PC-3 (cell line): ENCODE results near the gene COX10. TPM values are rescaled to one million over a fixed set of nuclear protein-coding genes. Genes with fewer than 3 reads are reported as not detected.

Experiments used
- ATAC-seq: fragments of 200-7000 bp; cut with Tn5 transposase; 2 replicates; pipeline ENCODE4 v1.9.1; 2020; ENCODE audit warnings: mild to moderate bottlenecking, moderate library complexity
- BruUV-seq: library from RNA; stranded (reverse); fragments of 400-500 nt; replicated peaks from 2 replicates; lab custom pipeline; 2021; lab: Mats Ljungman, UMichigan
- CTCF ChIA-PET: fragments of 300-600 bp; sonication (Branson Sonifier 250); formaldehyde crosslinking; loops from one replicate; lab custom pipeline; 2022; ENCODE audit warnings: antibody characterized with exemption; lab: Charles Lee
- POLR2A ChIA-PET: fragments of 300-600 bp; sonication (Branson Sonifier 250); formaldehyde crosslinking; loops from one replicate; lab custom pipeline; 2022; ENCODE audit warnings: antibody characterized with exemption; ENCODE audit not compliant: unreplicated experiment; lab: Charles Lee
- DNase-seq: peaks from one replicate; pipeline ENCODE4 v3.0.0-alpha.2; 2015
- H2AFZ ChIP-seq: fragments of 300-600 bp; sonication (generic); 2 replicates; pipeline ENCODE4 v1.6.0; 2016; ENCODE audit warnings: antibody characterized with exemption, low read length
- H3F3A ChIP-seq: fragments of 300-600 bp; sonication (generic); one replicate; pipeline ENCODE4 v1.6.0; 2017; ENCODE audit warnings: antibody characterized with exemption, low read length, control low read depth, mild to moderate bottlenecking; ENCODE audit not compliant: unreplicated experiment
- H3K27ac ChIP-seq: fragments of 300-600 bp; sonication (generic); 2 replicates; pipeline ENCODE4 v1.5.1; 2016; ENCODE audit warnings: mild to moderate bottlenecking, low read length
- H3K27me3 ChIP-seq: fragments of 300-600 bp; sonication (generic); 2 replicates; pipeline ENCODE4 v1.6.1; 2016; ENCODE audit warnings: low read length, mixed read lengths
- H3K36me3 ChIP-seq: fragments of 300-600 bp; sonication (generic); 2 replicates; pipeline ENCODE4 v1.6.1; 2016; ENCODE audit warnings: low read depth, mixed run types, low read length, mixed read lengths
- H3K4me1 ChIP-seq: fragments of 300-600 bp; sonication (generic); 2 replicates; pipeline ENCODE4 v1.5.1; 2016; ENCODE audit warnings: low read length; ENCODE audit not compliant: insufficient read depth
- H3K4me2 ChIP-seq: fragments of 300-600 bp; sonication (generic); 2 replicates; pipeline ENCODE4 v1.6.0; 2016; ENCODE audit warnings: low read length
- H3K4me3 ChIP-seq: fragments of 300-600 bp; sonication (generic); 2 replicates; pipeline ENCODE4 v1.5.1; 2016; ENCODE audit warnings: mild to moderate bottlenecking, low read length, mixed read lengths
- H3K79me2 ChIP-seq: fragments of 300-600 bp; sonication (generic); 2 replicates; pipeline ENCODE4 v1.6.1; 2017; ENCODE audit warnings: low read length, mixed read lengths
- H3K9ac ChIP-seq: fragments of 300-600 bp; sonication (generic); 2 replicates; pipeline ENCODE4 v1.6.0; 2016; ENCODE audit warnings: mild to moderate bottlenecking, low read length
- H3K9me2 ChIP-seq: fragments of 300-600 bp; sonication (generic); replicated peaks from 2 replicates; pipeline ENCODE4 v1.6.1; 2016; ENCODE audit warnings: mixed run types, low read length, mixed read lengths
- H3K9me3 ChIP-seq: fragments of 300-600 bp; sonication (generic); 2 replicates; pipeline ENCODE4 v1.6.1; 2016; ENCODE audit warnings: low read length, mixed read lengths
- H4K20me1 ChIP-seq: fragments of 300-600 bp; sonication (generic); 2 replicates; pipeline ENCODE4 v1.6.1; 2016; ENCODE audit warnings: low read length, mixed read lengths
- CTCF ChIP-seq: fragments of 300-600 bp; sonication (generic); conservative IDR thresholded peaks from 2 replicates; pipeline ENCODE4 v1.5.1; 2017; ENCODE audit warnings: antibody characterized with exemption, low read depth, mild to moderate bottlenecking, low read length
- EZH2 ChIP-seq: fragments of 300-600 bp; sonication (generic); IDR thresholded peaks from one replicate; pipeline ENCODE4 v1.6.1; 2017; ENCODE audit warnings: antibody characterized with exemption, mild to moderate bottlenecking, low read length; ENCODE audit not compliant: unreplicated experiment
- EZH2phosphoT487 ChIP-seq: fragments of 300-600 bp; sonication (generic); IDR thresholded peaks from 2 replicates; pipeline ENCODE4 v1.6.1; 2018; ENCODE audit warnings: mild to moderate bottlenecking, antibody characterized with exemption, low read length, borderline replicate concordance
- intact Hi-C: fragments of 100-400 bp; cut with micrococcal nuclease; formaldehyde crosslinking; loops from 2 replicates; pipeline ENCODE4 v1.9.0; 2023
- total RNA-seq: library from RNA; depleted of rRNA; stranded (reverse); fragments of >200 nt; gene quantifications from 2 replicates; pipeline ENCODE4 v1.2.3, GENCODE V29; 2014

The COX10 gene
- total RNA-seq, 1 experiment from 2014 or later = 34.7 TPM

GRCh38 chr17:14198013-14198412, 128.7 kb downstream of the COX10 start:
- TF ChIP-seq CTCF = no peak
- no peak for TF ChIP-seq EZH2
- TF ChIP-seq EZH2phosphoT487 = no peak
- intact Hi-C loops = no loop called here
- H3K27me3 ChIP-seq = no peaks in the 10 kb centered on the region
- H3K4me1 ChIP-seq = no peaks in the 10 kb centered on the region
- no peak overlapping the region for H3K4me2 ChIP-seq
- no peaks in the 10 kb centered on the region for H3K79me2 ChIP-seq
- ATAC-seq (no peak), DNase-seq (no peak)
- no TSS peak for BruUV-seq
- no peak overlapping the region for H3K4me3 ChIP-seq
- H2AFZ ChIP-seq = no peak overlapping the region
- H3K27ac ChIP-seq = no peak overlapping the region
- H3K9me3 ChIP-seq = no peaks in the 10 kb centered on the region
- H3K9ac ChIP-seq = no peak overlapping the region
- H3K9me2 ChIP-seq = no peaks in the 10 kb centered on the region
- no peaks in the 10 kb centered on the region for H4K20me1 ChIP-seq
- H3K36me3 ChIP-seq = peaks cover 3% of the 10 kb centered on the region; the same call in 1 of the 2 replicates
- POLR2A ChIA-PET = no interaction called here
- H3F3A ChIP-seq = no peaks in the 10 kb centered on the region
- CTCF ChIA-PET = no interaction called here

DNA sequence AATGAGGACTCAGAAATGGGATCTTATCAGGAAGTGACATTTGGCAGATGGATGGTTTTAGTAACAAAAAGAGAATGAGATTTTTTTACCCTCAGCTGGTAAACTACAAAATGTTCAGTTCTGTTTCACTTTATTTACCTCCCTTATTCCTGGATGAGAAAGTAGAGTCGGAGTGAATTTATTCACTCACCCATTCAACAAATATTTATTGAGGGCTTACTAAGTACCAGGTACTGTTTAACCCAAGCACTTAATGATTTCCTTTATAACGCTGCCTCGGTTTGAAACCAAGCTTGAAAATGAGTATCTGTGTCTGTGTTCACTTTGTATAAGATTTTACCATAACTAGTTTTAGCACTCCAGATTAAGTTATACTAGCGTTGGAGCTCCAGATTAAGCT, 129.3 kb downstream of the COX10 start:
- H3K27ac ChIP-seq = no peak overlapping the region
- ChIA-PET CTCF (no interaction called here), POLR2A (no interaction called here)
- H3K79me2 ChIP-seq = no peaks in the 10 kb centered on the region
- H3K9ac ChIP-seq = no peak overlapping the region
- no peak for ATAC-seq
- H2AFZ ChIP-seq = no peak overlapping the region
- intact Hi-C loops = no loop called here
- H3K4me2 ChIP-seq = no peak overlapping the region
- H4K20me1 ChIP-seq = no peaks in the 10 kb centered on the region
- H3K9me3 ChIP-seq = no peaks in the 10 kb centered on the region
- H3K4me3 ChIP-seq = no peak overlapping the region
- no peaks in the 10 kb centered on the region for H3K4me1 ChIP-seq
- H3F3A ChIP-seq = no peaks in the 10 kb centered on the region
- H3K36me3 ChIP-seq = peaks cover 3% of the 10 kb centered on the region; the same call in 1 of the 2 replicates
- H3K9me2 ChIP-seq = no peaks in the 10 kb centered on the region
- DNase-seq = no peak
- no peak for TF ChIP-seq CTCF
- TF ChIP-seq EZH2phosphoT487 = no peak
- no peak for TF ChIP-seq EZH2
- no peaks in the 10 kb centered on the region for H3K27me3 ChIP-seq
- no TSS peak for BruUV-seq

- no peak for ATAC-seq
- no peak overlapping the region for H3K9ac ChIP-seq
- no peaks in the 10 kb centered on the region for H3K9me3 ChIP-seq
- H3K27me3 ChIP-seq = no peaks in the 10 kb centered on the region
- TF ChIP-seq CTCF (no peak), EZH2phosphoT487 (no peak), EZH2 (no peak)
- no TSS peak for BruUV-seq
- no peaks in the 10 kb centered on the region for H3K79me2 ChIP-seq
- H3K27ac ChIP-seq = no peak overlapping the region
- no peak for DNase-seq
- H3K36me3 ChIP-seq = peaks cover 3% of the 10 kb centered on the region; the same call in 1 of the 2 replicates
- H4K20me1 ChIP-seq = no peaks in the 10 kb centered on the region
- H3K4me1 ChIP-seq = no peaks in the 10 kb centered on the region
- no peaks in the 10 kb centered on the region for H3F3A ChIP-seq
- H3K9me2 ChIP-seq = no peaks in the 10 kb centered on the region
- intact Hi-C loops = no loop called here
- POLR2A ChIA-PET = no interaction called here
- CTCF ChIA-PET = no interaction called here
- H2AFZ ChIP-seq = no peak overlapping the region
- H3K4me2 ChIP-seq = no peak overlapping the region
- H3K4me3 ChIP-seq = no peak overlapping the region
These were observed 130.3 kb downstream of the COX10 start for GRCh38 chr17:14199601-14200000.
